Nucleus accumbens (tissue), 56 donors: Measurements from ENCODE around the gene PDGFA.
A peak's percentile ranks its signal among the peaks of the same experiment; 100 is the strongest.

Experiments
- DNase-seq, 56 donors: peaks; one replicate each; lab custom pipeline; 2025; lab: John Stamatoyannopoulos, UW

The PDGFA gene

GRCh38 chr7:520503-521161, 986 bp upstream of the PDGFA start:
- DNase-seq, result peak in 8 of 56 donors; percentile 21 to 51 (median 34)

GRCh38 chr7:518630-519483, 789 bp downstream of the PDGFA start:
- DNase-seq, result peak in 54 of 56 donors; percentile 47 to 90 (median 78)

- peak in 48 of 56 donors; percentile 4 to 78 (median 49) for DNase-seq
These were observed 1.6 kb downstream of the PDGFA start for GRCh38 chr7:517774-518629.

GRCh38 chr7:516606-517456, 2.8 kb downstream of the PDGFA start:
- DNase-seq, result peak in 9 of 56 donors; percentile 12 to 63 (median 25)

- no peak for DNase-seq
These were observed 3.4 kb downstream of the PDGFA start for GRCh38 chr7:516216-516605.

GRCh38 chr7:515628-516027, 4.0 kb downstream of the PDGFA start:
- DNase-seq, result no peak

GRCh38 chr7:514651-515598, 4.7 kb downstream of the PDGFA start:
- DNase-seq, result peak in 42 of 56 donors; percentile 8 to 73 (median 42)

- no peak for DNase-seq
These were observed 5.4 kb downstream of the PDGFA start for GRCh38 chr7:514242-514641.

- DNase-seq, result peak in 5 of 56 donors; percentile 20 to 35 (median 27)
These were observed 6.0 kb downstream of the PDGFA start for GRCh38 chr7:513521-514166.

- DNase-seq, result no peak
These were observed 6.9 kb downstream of the PDGFA start for GRCh38 chr7:512541-513311.

GRCh38 chr7:512146-512510, 7.5 kb downstream of the PDGFA start:
- no peak for DNase-seq

GRCh38 chr7:511476-512145, 8.0 kb downstream of the PDGFA start:
- no peak for DNase-seq

GRCh38 chr7:510782-511281, 8.8 kb downstream of the PDGFA start:
- DNase-seq, result no peak

- DNase-seq, result no peak
These were observed 9.5 kb downstream of the PDGFA start for GRCh38 chr7:510131-510481.

- DNase-seq, result no peak
These were observed 10.1 kb downstream of the PDGFA start for GRCh38 chr7:509426-510130.

- no peak for DNase-seq
These were observed 11.0 kb downstream of the PDGFA start for GRCh38 chr7:508461-509170.
